NK-92 (cell line): Measurements from ENCODE around the gene TIPIN.
"Not testable (repeated sequence)": the region's sequence is repeated elsewhere in the genome, so short reads cannot be mapped to it uniquely, and the experiment has no call there.

Experiments
- DNase-seq: peaks from one replicate; lab custom pipeline; 2025; ENCODE audit not compliant: unreplicated experiment; lab: John Stamatoyannopoulos, UW

Gene TIPIN

DNA sequence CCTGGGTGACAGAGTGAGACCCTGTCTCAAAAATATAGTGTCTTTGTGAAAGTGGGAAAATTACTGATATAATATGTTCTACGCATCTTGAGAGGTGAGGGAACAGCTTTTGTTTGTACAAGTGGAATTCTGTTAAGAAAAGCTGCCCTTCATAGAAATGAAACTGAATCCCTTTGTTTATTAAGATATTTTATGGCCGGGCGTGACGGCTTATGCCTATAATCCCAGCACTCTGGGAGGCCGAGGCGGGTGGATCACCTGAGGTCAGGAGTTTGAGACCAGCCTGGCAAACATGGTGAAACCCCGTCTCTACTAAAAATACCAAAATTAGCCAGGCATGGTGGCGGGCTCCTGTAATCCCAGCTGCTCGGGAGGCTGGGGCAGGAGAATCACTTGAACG lies 52.1 kb downstream of the TIPIN start:
- not testable (repeated sequence) for DNase-seq

DNA sequence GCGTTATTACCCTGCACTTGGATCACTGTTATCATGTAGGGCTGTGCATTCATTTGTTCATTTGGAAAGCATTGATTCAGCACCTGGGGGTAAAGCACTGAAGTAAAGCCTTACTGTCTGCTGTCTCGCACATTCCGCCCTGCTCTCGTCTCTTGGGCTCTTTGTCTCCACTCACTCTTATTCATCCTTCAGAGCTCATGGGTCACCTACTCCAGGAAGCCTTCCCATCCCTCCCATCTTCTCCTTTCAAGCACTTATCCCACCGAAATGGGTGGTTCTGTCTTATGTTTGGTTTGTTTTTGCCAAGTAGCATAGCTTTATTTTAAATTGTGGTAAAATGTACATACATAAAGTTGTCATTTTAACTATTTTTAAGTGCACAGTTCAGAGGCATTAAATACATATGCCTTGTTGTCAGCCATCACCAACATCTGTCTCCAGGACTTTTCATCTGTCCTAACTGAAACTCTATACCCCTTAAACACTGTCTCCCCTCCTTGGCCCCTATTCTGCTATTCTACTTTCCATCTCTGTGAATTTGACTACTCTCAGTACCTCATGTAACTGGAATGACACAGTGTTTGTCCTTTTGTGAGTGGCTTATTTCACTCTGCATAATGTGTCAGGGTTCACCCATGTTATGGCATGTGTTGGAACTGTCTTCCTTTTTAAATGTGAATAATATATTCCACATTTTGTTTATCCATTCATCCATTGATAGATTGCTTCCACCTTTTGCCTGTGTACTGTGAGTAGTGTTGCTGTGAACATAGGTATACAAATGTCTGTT lies 53.8 kb downstream of the TIPIN start:
- DNase-seq = no peak

DNA sequence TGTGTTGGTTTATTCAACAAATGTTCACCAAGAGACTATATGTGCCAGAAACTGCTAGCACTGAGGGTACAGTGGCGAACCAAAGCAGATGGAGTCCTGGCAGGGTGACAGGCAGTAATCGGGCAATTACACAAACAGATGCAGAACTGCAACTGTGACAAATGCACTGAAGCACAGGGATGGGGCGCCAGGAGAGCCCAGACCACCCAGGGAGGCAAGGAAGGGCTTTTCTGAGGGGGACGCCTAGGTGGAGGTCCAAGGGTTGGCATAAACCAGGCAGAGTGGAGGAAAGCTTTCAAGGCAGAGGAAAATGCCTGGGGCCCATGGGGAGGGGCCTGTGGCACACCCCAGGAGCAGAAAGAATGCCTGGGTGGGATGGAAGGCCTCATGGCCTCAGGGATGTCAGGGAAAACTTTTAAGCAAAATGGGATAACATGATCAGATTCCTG lies 57.7 kb downstream of the TIPIN start:
- DNase-seq = no peak

DNA sequence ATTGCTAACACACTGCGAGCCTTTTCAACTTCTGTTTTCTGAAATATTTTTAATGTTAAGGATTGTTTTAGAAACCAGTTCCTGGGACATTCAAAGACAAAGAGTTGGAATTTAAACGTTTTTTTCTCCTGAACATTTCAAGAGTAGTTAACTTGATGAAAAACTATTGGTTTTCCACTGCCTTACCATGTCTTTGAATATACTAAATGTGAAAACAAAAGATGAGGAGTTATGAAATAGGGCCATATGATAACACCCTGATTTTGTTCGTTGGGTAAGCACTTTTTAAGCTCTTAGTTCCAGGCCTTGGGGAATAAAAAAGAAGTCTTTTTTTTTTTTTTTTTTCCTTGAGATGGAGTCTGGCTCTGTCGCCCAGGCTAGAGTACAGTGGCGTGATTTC lies 60.3 kb downstream of the TIPIN start:
- no peak for DNase-seq

GRCh38 chr15:66294932-66295235 lies 61.6 kb downstream of the TIPIN start:
- DNase-seq = no peak

GRCh38 chr15:66294157-66294931 lies 62.1 kb downstream of the TIPIN start:
- no peak for DNase-seq

- DNase-seq = no peak
Measured at GRCh38 chr15:66293419-66294156, 62.9 kb downstream of the TIPIN start, which contains the start of gene DIS3L. Gene DIS3L (plus strand): TSS chr15:66293568. CDS start chr15:66293597, 29 bp downstream.

- DNase-seq = no peak
Measured at GRCh38 chr15:66292571-66293418, 63.7 kb downstream of the TIPIN start.

- no peak for DNase-seq
Measured at GRCh38 chr15:66291816-66292570, 64.5 kb downstream of the TIPIN start.

- no peak for DNase-seq
Measured at GRCh38 chr15:66290518-66290917, 66.0 kb downstream of the TIPIN start.

DNA sequence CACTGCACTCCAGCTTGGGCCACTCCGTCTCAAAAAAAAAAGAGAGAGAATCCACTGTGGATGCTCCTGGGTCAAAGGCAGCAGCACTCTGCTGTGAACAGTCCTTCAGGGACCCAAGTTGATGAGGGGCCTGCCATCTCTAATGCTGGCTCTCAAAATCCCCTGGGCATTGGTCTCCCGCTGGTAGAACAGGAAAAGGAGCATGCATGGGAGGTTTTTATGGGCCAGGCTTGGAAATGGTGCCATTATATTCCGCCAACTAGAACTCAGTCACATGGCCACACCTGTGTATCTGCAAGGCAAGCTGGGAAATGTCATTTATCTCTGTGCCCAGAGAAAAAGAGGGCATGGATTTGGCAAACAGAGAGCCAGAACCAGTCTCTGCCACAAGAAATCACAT lies 66.5 kb downstream of the TIPIN start:
- DNase-seq = no peak

- no peak for DNase-seq
Measured at GRCh38 chr15:66288551-66289185, 67.8 kb downstream of the TIPIN start.

GRCh38 chr15:66288093-66288492 lies 68.4 kb downstream of the TIPIN start:
- no peak for DNase-seq

DNA sequence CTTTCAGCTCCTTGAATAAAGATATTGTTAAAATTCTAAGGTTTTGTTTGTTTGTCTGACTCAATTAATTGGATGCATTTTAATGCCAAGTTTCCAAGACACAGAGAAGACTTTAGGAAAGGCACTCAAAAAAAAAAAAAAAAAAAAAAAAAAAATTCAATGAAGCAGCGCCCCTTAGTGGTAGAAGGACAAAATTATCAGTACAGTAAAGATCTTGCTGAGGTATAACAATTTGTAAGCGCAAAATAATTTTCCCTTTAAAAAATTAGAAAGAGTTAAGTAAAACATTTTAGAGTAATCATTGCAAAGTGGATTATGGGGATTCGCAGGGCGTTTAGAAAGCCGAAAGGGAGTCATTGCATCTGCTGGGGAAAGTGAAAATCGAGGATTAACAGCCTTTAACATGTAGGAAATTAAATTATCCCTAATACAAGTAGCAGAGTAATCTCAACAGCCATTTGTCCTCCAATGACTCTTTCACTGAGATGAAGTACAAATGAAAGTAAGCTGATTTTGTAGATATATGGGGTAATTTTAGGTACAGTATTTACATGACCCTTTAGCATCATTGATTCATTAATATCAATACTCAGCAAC lies 68.9 kb downstream of the TIPIN start:
- DNase-seq = no peak
